Endothelial cell of umbilical vein (primary cell): ENCODE results near the gene TMEM92.

ENCODE experiments used
- CTCF ChIP-seq, 2 donors: IDR thresholded peaks; 1 replicate in 1 of 2; 2 replicates in 1 of 2; pipeline ENCODE4 v1.5.1; 2011; ENCODE audit warnings: low read length in 2 of 2, mild to moderate bottlenecking in 2 of 2, moderate library complexity in 2 of 2, control low read depth in 1 of 2, inconsistent platforms in 1 of 2, low read depth in 1 of 2; ENCODE audit not compliant: insufficient read depth in 1 of 2; ENCODE audit errors: extremely low read depth in 1 of 2
- EZH2 ChIP-seq: IDR thresholded peaks from 2 replicates; pipeline ENCODE4 v1.6.1; 2012; ENCODE audit warnings: borderline replicate concordance, low read depth, mild to moderate bottlenecking, moderate library complexity, low read length, inconsistent platforms; ENCODE audit not compliant: severe bottlenecking
- FOS ChIP-seq: IDR thresholded peaks from 2 replicates; pipeline ENCODE4 v1.6.1; 2011; ENCODE audit warnings: mild to moderate bottlenecking, low read length, moderate library complexity, borderline replicate concordance; ENCODE audit not compliant: insufficient read depth
- GATA2 ChIP-seq: IDR thresholded peaks from 2 replicates; pipeline ENCODE4 v1.7.0; 2011; ENCODE audit warnings: low read depth, mild to moderate bottlenecking, moderate library complexity, mixed read lengths, low read length; ENCODE audit not compliant: insufficient read length, insufficient read depth
- MAX ChIP-seq: IDR thresholded peaks from 2 replicates; pipeline ENCODE4 v1.6.1; 2011; ENCODE audit not compliant: insufficient read depth, insufficient read length
- POLR2A ChIP-seq: IDR thresholded peaks from 2 replicates; pipeline ENCODE4 v1.6.1; 2012; ENCODE audit warnings: low read depth, mild to moderate bottlenecking, control low read depth, low read length
- POLR2AphosphoS5 ChIP-seq: IDR thresholded peaks from 2 replicates; pipeline ENCODE4 v1.6.1; 2012; ENCODE audit warnings: low read depth, mild to moderate bottlenecking, control low read depth, low read length, moderate library complexity; ENCODE audit not compliant: insufficient read depth

- no peak for TF ChIP-seq POLR2A
- TF ChIP-seq CTCF (IDR thresholded peaks at IDR 0.05; ENCODE audit: extremely low read depth in 1 of 2, insufficient read depth in 1 of 2, low read depth in 1 of 2, low read length in 2 of 2): no peak
- no peak for TF ChIP-seq POLR2AphosphoS5
- no peak for TF ChIP-seq MAX
- TF ChIP-seq EZH2: no peak
- TF ChIP-seq FOS: no peak
- no peak for TF ChIP-seq GATA2
Observed at GRCh38 chr17:50298018-50298417, 23.8 kb downstream of the TMEM92 start.
